HuH-7 (cell line): Measurements from ENCODE around the gene KIF26B.

ENCODE experiments used
- DNase-seq: peaks from one replicate; pipeline ENCODE4 v3.0.0; 2011; ENCODE audit warnings: low spot score

The KIF26B gene

GRCh38 chr1:245209658-245210435, 55.1 kb downstream of the KIF26B start:
- DNase-seq, result no peak

GRCh38 chr1:245211035-245211749, 56.4 kb downstream of the KIF26B start:
- DNase-seq, result no peak

GRCh38 chr1:245211761-245212160, 57.0 kb downstream of the KIF26B start:
- DNase-seq, result no peak

- DNase-seq, result no peak
Observed at GRCh38 chr1:245212221-245212710, 57.5 kb downstream of the KIF26B start.

- DNase-seq, result no peak
Observed at GRCh38 chr1:245213066-245213831, 58.5 kb downstream of the KIF26B start.

- DNase-seq, result no peak
Observed at GRCh38 chr1:245215071-245215470, 60.3 kb downstream of the KIF26B start.

GRCh38 chr1:245216366-245217115, 61.8 kb downstream of the KIF26B start:
- DNase-seq, result no peak

- no peak for DNase-seq
Observed at GRCh38 chr1:245217853-245218608, 63.2 kb downstream of the KIF26B start.

- DNase-seq, result no peak
Observed at GRCh38 chr1:245220381-245220985, 65.7 kb downstream of the KIF26B start.

- no peak for DNase-seq
Observed at GRCh38 chr1:245221805-245222204, 67.0 kb downstream of the KIF26B start.

- DNase-seq, result no peak
Observed at GRCh38 chr1:245222931-245223595, 68.3 kb downstream of the KIF26B start.

- DNase-seq, result no peak
Observed at GRCh38 chr1:245225322-245226202, 70.8 kb downstream of the KIF26B start.

GRCh38 chr1:245226203-245226499, 71.4 kb downstream of the KIF26B start:
- no peak for DNase-seq

GRCh38 chr1:245229051-245229450, 74.3 kb downstream of the KIF26B start:
- DNase-seq, result no peak

- DNase-seq, result no peak
Observed at GRCh38 chr1:245232931-245233330, 78.1 kb downstream of the KIF26B start.

GRCh38 chr1:245234217-245235081, 79.7 kb downstream of the KIF26B start:
- no peak for DNase-seq

GRCh38 chr1:245235156-245235555, 80.4 kb downstream of the KIF26B start:
- no peak for DNase-seq

- DNase-seq, result no peak
Observed at GRCh38 chr1:245240648-245241165, 85.9 kb downstream of the KIF26B start.
